ENCODE measurements around the gene UBR4. TPM values are rescaled to one million over a fixed set of nuclear protein-coding genes. Genes with fewer than 3 reads are reported as not detected.

The UBR4 gene
- total and polyA plus RNA-seq, 7 donors = 89.9 to 185 (median 118) TPM

GRCh38 chr1:19101244-19101643 lies 108.8 kb downstream of the UBR4 start:
- no peak overlapping the region for H3K27ac ChIP-seq
- intact Hi-C loops (cut with DNase I) = no loop called here
- no peaks in the 10 kb centered on the region for H3K9me3 ChIP-seq
- H3K27me3 ChIP-seq (ENCODE audit: insufficient read depth in 3 of 3, low read length in 2 of 3) = no peaks in the 10 kb centered on the region
- DNase-seq (no peak), ATAC-seq (peak; percentile 70 to 84 (median 80))
- WGBS, 3 donors = 87 to 91% (median 87%) methylated on average over 8 of the region's 8 CpGs
- H3K4me3 ChIP-seq = no peak overlapping the region
- H3K4me1 ChIP-seq = no peaks in the 10 kb centered on the region
- peaks cover 34 to 100% of the 10 kb centered on the region in 2 donors for H3K36me3 ChIP-seq (ENCODE audit: insufficient read depth in 1 of 2, low read depth in 1 of 2)
- TF ChIP-seq, protein P1, sequence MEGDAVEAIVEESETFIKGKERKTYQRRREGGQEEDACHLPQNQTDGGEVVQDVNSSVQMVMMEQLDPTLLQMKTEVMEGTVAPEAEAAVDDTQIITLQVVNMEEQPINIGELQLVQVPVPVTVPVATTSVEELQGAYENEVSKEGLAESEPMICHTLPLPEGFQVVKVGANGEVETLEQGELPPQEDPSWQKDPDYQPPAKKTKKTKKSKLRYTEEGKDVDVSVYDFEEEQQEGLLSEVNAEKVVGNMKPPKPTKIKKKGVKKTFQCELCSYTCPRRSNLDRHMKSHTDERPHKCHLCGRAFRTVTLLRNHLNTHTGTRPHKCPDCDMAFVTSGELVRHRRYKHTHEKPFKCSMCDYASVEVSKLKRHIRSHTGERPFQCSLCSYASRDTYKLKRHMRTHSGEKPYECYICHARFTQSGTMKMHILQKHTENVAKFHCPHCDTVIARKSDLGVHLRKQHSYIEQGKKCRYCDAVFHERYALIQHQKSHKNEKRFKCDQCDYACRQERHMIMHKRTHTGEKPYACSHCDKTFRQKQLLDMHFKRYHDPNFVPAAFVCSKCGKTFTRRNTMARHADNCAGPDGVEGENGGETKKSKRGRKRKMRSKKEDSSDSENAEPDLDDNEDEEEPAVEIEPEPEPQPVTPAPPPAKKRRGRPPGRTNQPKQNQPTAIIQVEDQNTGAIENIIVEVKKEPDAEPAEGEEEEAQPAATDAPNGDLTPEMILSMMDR (IDR thresholded peaks at IDR 0.05) = no peak

- H3K27ac ChIP-seq = no peak overlapping the region
- intact Hi-C loops (cut with DNase I) = no loop called here
- no peak overlapping the region for H3K4me3 ChIP-seq
- H3K36me3 ChIP-seq (ENCODE audit: insufficient read depth in 1 of 2, low read depth in 1 of 2) = peaks cover 25 to 100% of the 10 kb centered on the region in 2 donors
- TF ChIP-seq, protein P1 (IDR thresholded peaks at IDR 0.05) = no peak
- DNase-seq = no peak
- H3K9me3 ChIP-seq = no peaks in the 10 kb centered on the region
- no peaks in the 10 kb centered on the region for H3K4me1 ChIP-seq
- WGBS, 3 donors = 90 to 94% (median 93%) methylated on average over 5 of the region's 5 CpGs
- H3K27me3 ChIP-seq (ENCODE audit: insufficient read depth in 3 of 3, low read length in 2 of 3) = no peaks in the 10 kb centered on the region
- no peak for ATAC-seq
These were observed 110.0 kb downstream of the UBR4 start for GRCh38 chr1:19100028-19100427.

GRCh38 chr1:19096990-19097389 lies 113.1 kb downstream of the UBR4 start:
- Histone ChIP-seq H3K27me3 (ENCODE audit: insufficient read depth in 3 of 3, low read length in 2 of 3) (no peaks in the 10 kb centered on the region), H3K4me1 (peaks cover 2% of the 10 kb centered on the region), H3K4me3 (no peak overlapping the region), H3K36me3 (ENCODE audit: insufficient read depth in 1 of 2, low read depth in 1 of 2) (peaks cover 38 to 100% of the 10 kb centered on the region in 2 donors), H3K9me3 (no peaks in the 10 kb centered on the region), H3K27ac (no peak overlapping the region)
- ATAC-seq = no peak
- intact Hi-C loops (cut with DNase I) = loop anchor here (5.0 to 10.0 kb wide), 2 partner anchors 190 to 502 kb away; no protein-coding TSS in a partner anchor
- TF ChIP-seq, protein P1 (IDR thresholded peaks at IDR 0.05) = no peak
- WGBS, 3 donors = 90 to 97% (median 95%) methylated on average over 5 of the region's 5 CpGs
- DNase-seq = no peak

GRCh38 chr1:19096036-19096833 lies 113.8 kb downstream of the UBR4 start:
- 54 to 63% (median 60%) methylated on average over 7 of the region's 7 CpGs for WGBS, 3 donors
- Histone ChIP-seq H3K4me3 (no peak overlapping the region), H3K9me3 (no peaks in the 10 kb centered on the region), H3K4me1 (peaks cover 10% of the 10 kb centered on the region), H3K27ac (no peak overlapping the region), H3K27me3 (ENCODE audit: insufficient read depth in 3 of 3, low read length in 2 of 3) (no peaks in the 10 kb centered on the region), H3K36me3 (ENCODE audit: insufficient read depth in 1 of 2, low read depth in 1 of 2) (peaks cover 38 to 98% of the 10 kb centered on the region in 2 donors)
- ATAC-seq (peak; percentile 76 to 87 (median 82)), DNase-seq (peak; percentile 29 to 69)
- intact Hi-C loops (cut with DNase I) = loop anchor here (5.0 to 10.0 kb wide), 2 partner anchors 189 to 501 kb away; no protein-coding TSS in a partner anchor
- TF ChIP-seq, protein P1 (IDR thresholded peaks at IDR 0.05) = peak; percentile 56

Measured in psoas muscle (tissue), 8 donors.